ENCODE results near the gene PRICKLE2. TPM values are rescaled to one million over a fixed set of nuclear protein-coding genes. Genes with fewer than 3 reads are reported as not detected.

Gene PRICKLE2
- total and polyA plus RNA-seq, 2 experiments from 2014 or later, result 1.1 to 12.5 TPM

DNA sequence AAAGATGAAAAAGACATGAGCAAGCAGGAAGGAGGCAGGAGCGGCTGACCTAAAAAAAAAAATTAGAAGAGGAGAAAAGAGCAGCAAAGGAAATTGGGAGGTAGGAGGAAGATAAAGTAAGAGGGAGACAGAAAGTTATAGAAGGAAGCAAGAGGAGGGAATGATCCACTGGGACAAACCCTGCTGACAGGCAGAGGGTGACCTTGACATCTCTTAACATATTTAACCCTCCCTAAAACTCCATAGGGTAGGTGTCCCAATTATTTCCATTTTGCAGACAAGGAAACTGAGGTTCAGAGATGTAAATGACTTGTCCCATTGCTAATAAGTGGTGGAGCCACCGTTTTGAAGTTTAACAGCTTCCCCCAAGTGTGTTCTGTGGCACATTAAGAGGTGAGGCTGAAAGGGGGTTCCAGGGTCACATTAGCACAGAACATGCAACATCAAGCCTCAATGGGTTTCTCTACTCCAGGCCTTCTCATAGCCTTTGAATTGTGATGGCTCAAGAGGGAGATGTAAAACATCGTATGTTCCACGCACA is 37.4 kb upstream of the PRICKLE2 start:
- H3K9me2 ChIP-seq (ENCODE audit: insufficient read depth), result no peaks in the 10 kb centered on the region; the same call in 1 of the 2 replicates
- no peaks in the 10 kb centered on the region; the same call in 1 of the 2 replicates for H3K79me2 ChIP-seq (replicated peaks; ENCODE audit: insufficient read depth)
- H2AFZ ChIP-seq, result no peak overlapping the region
- Mint-ChIP-seq H3K27me3 (ENCODE audit: insufficient read depth, low read depth, poor library complexity) (peaks cover 2% of the 10 kb centered on the region), H3K4me3 (no peak overlapping the region), H3K4me1 (peaks cover 17% of the 10 kb centered on the region), H3K36me3 (ENCODE audit: low read depth) (no peaks in the 10 kb centered on the region), H3K27ac (no peak overlapping the region), H3K9me3 (no peaks in the 10 kb centered on the region)
- H3F3A ChIP-seq (replicated peaks; ENCODE audit: low read depth), result no peaks in the 10 kb centered on the region
- no peak overlapping the region for H3K27ac ChIP-seq (ENCODE audit: low read depth)
- TF ChIP-seq CTCF (conservative IDR thresholded peaks at IDR 0.05; ENCODE audit: low read depth in 2 of 2) (peak; percentile 50 to 59), NANOG (IDR thresholded peaks at IDR 0.05; ENCODE audit: borderline replicate concordance) (no peak)
- H3K4me1 ChIP-seq (ENCODE audit: insufficient read depth), result peaks cover 15% of the 10 kb centered on the region
- H3K27me3 ChIP-seq (ENCODE audit: insufficient read depth), result no peaks in the 10 kb centered on the region
- no peaks in the 10 kb centered on the region for H3K36me3 ChIP-seq (ENCODE audit: insufficient read depth)
- H3K4me2 ChIP-seq, result no peak overlapping the region
- H4K20me1 ChIP-seq (replicated peaks; ENCODE audit: insufficient read depth), result no peaks in the 10 kb centered on the region
- DNase-seq (ENCODE audit: low spot score) (peak; percentile 42), ATAC-seq (peak; percentile 21; the same call in 1 of the 3 replicates)
- H3K4me3 ChIP-seq, result no peak overlapping the region

DNA sequence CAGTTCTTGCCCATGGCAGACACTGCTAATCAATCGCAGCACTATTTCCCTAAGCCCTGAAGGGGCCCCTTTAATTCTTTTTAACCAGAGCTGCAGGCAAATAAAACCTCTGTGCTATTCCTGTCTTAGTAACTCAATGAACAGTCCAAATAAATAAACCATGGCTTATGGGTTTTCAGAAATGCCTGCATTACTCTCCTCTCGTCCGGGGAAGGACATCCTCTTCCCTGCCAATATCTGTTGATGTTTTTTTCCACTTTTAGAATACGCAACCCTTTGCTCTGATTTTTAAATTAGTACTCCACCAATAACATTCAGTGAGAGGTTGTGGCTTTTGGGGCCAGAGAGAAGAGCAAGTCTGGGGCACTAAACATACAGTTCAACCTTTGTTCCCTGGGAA is 35.2 kb upstream of the PRICKLE2 start:
- Mint-ChIP-seq H3K4me3 (no peak overlapping the region), H3K4me1 (no peaks in the 10 kb centered on the region; the same call in 1 of the 3 replicates), H3K27ac (no peak overlapping the region), H3K36me3 (ENCODE audit: low read depth) (no peaks in the 10 kb centered on the region), H3K9me3 (no peaks in the 10 kb centered on the region), H3K27me3 (ENCODE audit: insufficient read depth, low read depth, poor library complexity) (no peaks in the 10 kb centered on the region)
- Histone ChIP-seq H3K36me3 (ENCODE audit: insufficient read depth) (no peaks in the 10 kb centered on the region), H3K27me3 (ENCODE audit: insufficient read depth) (no peaks in the 10 kb centered on the region), H4K20me1 (replicated peaks; ENCODE audit: insufficient read depth) (no peaks in the 10 kb centered on the region), H3K4me1 (ENCODE audit: insufficient read depth) (peaks cover 2% of the 10 kb centered on the region; the same call in 1 of the 2 replicates), H3K27ac (ENCODE audit: low read depth) (no peak overlapping the region), H3K4me3 (no peak overlapping the region), H3F3A (replicated peaks; ENCODE audit: low read depth) (no peaks in the 10 kb centered on the region), H3K4me2 (no peak overlapping the region), H3K79me2 (replicated peaks; ENCODE audit: insufficient read depth) (no peaks in the 10 kb centered on the region; the same call in 1 of the 2 replicates), H2AFZ (no peak overlapping the region), H3K9me2 (ENCODE audit: insufficient read depth) (no peaks in the 10 kb centered on the region; the same call in 1 of the 2 replicates)
- DNase-seq (ENCODE audit: low spot score) (no peak), ATAC-seq (no peak)
- TF ChIP-seq JUNB (IDR thresholded peaks at IDR 0.05; ENCODE audit: unreplicated experiment) (no peak), REST (IDR thresholded peaks at IDR 0.05; ENCODE audit: unreplicated experiment) (no peak)

Data from GM23338 (cell line).